CD14-positive monocyte (primary cell): Measurements from ENCODE around the gene ZNF275. TPM values are rescaled to one million over a fixed set of nuclear protein-coding genes. Genes with fewer than 3 reads are reported as not detected.

Experiments
- DNase-seq, 3 donors: peaks; one replicate each; pipeline ENCODE4 v3.0.0-alpha.2; 2011 to 2022
- H2AFZ ChIP-seq: 2 replicates; pipeline ENCODE4 v1.6.0; 2012; ENCODE audit warnings: mild to moderate bottlenecking, low read depth, low read length, inconsistent platforms; ENCODE audit not compliant: insufficient read depth, poor library complexity, severe bottlenecking
- H3K27ac ChIP-seq, 2 donors: 1 replicate in 1 of 2; 2 replicates in 1 of 2; pipeline ENCODE4 v1.5.1; 2012 to 2013; ENCODE audit warnings: low read length in 2 of 2, control low read depth in 1 of 2, inconsistent platforms in 1 of 2, low read depth in 1 of 2, mild to moderate bottlenecking in 1 of 2
- H3K27me3 ChIP-seq, 2 donors: one replicate each; pipeline versions ENCODE4 v1.6.0 to v1.6.1; 2011 to 2013; ENCODE audit warnings: low read length in 2 of 2; ENCODE audit not compliant: control insufficient read depth in 2 of 2, insufficient read depth in 2 of 2
- H3K36me3 ChIP-seq, 2 donors: replicated peaks in 1 of 2; 1 replicate in 1 of 2; 2 replicates in 1 of 2; pipeline versions ENCODE4 v1.5.1 to v1.6.1; 2012 to 2013; ENCODE audit warnings: low read length in 2 of 2, control low read depth in 1 of 2, inconsistent platforms in 1 of 2, mild to moderate bottlenecking in 1 of 2; ENCODE audit not compliant: insufficient read depth in 2 of 2, control insufficient read depth in 1 of 2
- H3K4me1 ChIP-seq, 2 donors: 1 replicate in 1 of 2; 2 replicates in 1 of 2; pipeline versions ENCODE4 v1.5.1 to v1.6.1; 2012 to 2013; ENCODE audit warnings: low read length in 2 of 2, control low read depth in 1 of 2, inconsistent platforms in 1 of 2, mild to moderate bottlenecking in 1 of 2, moderate library complexity in 1 of 2; ENCODE audit not compliant: insufficient read depth in 2 of 2, control insufficient read depth in 1 of 2
- H3K4me2 ChIP-seq: replicated peaks from 2 replicates; pipeline ENCODE3; 2012; ENCODE audit warnings: low read length, moderate library complexity, mild to moderate bottlenecking; ENCODE audit not compliant: poor library complexity, severe bottlenecking; ENCODE audit errors: extremely low read depth
- H3K4me3 ChIP-seq, 3 experiments: fragments of 200-600 bp in 1 of 3; sonication (generic) in 1 of 3; replicated peaks in 1 of 3; 1 replicate in 2 of 3; 2 replicates in 1 of 3; pipeline ENCODE4 v1.5.1; 2011 to 2013; ENCODE audit warnings: low read length in 3 of 3, mild to moderate bottlenecking in 3 of 3, control low read depth in 2 of 3, low read depth in 2 of 3, inconsistent platforms in 1 of 3, moderate library complexity in 1 of 3
- H3K79me2 ChIP-seq: 2 replicates; pipeline ENCODE4 v1.6.0; 2012; ENCODE audit warnings: mild to moderate bottlenecking, control low read depth, inconsistent platforms, low read length, moderate library complexity; ENCODE audit not compliant: insufficient read depth
- H3K9ac ChIP-seq: 2 replicates; pipeline ENCODE4 v1.6.0; 2017; ENCODE audit warnings: low read length, mild to moderate bottlenecking; ENCODE audit not compliant: insufficient read depth, poor library complexity, severe bottlenecking
- H3K9me3 ChIP-seq, 2 donors: replicated peaks in 1 of 2; 1 replicate in 1 of 2; 2 replicates in 1 of 2; pipeline versions ENCODE4 v1.5.1 to v1.6.1; 2012 to 2013; ENCODE audit warnings: low read length in 2 of 2, control low read depth in 1 of 2; ENCODE audit not compliant: control insufficient read depth in 1 of 2, insufficient read depth in 1 of 2
- H4K20me1 ChIP-seq: 2 replicates; pipeline ENCODE4 v1.6.0; 2012; ENCODE audit warnings: mild to moderate bottlenecking, low read length, control low read depth, moderate library complexity; ENCODE audit not compliant: insufficient read depth
- H3K27ac Mint-ChIP-seq, 7 donors: one replicate each; pipeline ENCODE4 v1.8.0; 2020; ENCODE audit warnings: mild to moderate bottlenecking in 7 of 7, mixed read lengths in 7 of 7, moderate library complexity in 6 of 7, inconsistent platforms in 2 of 7
- H3K27me3 Mint-ChIP-seq, 3 donors: one replicate each; pipeline ENCODE4 v1.8.0; 2021 to 2022; ENCODE audit warnings: low read depth in 3 of 3, mild to moderate bottlenecking in 3 of 3, mixed read lengths in 3 of 3, moderate library complexity in 3 of 3, inconsistent platforms in 1 of 3
- H3K36me3 Mint-ChIP-seq, 2 donors: one replicate each; pipeline ENCODE4 v1.8.0; 2020; ENCODE audit warnings: mixed read lengths in 2 of 2, inconsistent platforms in 1 of 2, mild to moderate bottlenecking in 1 of 2
- H3K4me1 Mint-ChIP-seq: one replicate; pipeline ENCODE4 v1.8.0; 2020; ENCODE audit warnings: mild to moderate bottlenecking, mixed read lengths
- H3K4me3 Mint-ChIP-seq, 2 donors: one replicate each; pipeline ENCODE4 v1.8.0; 2020; ENCODE audit warnings: mild to moderate bottlenecking in 2 of 2, mixed read lengths in 2 of 2, moderate library complexity in 1 of 2
- H3K9me3 Mint-ChIP-seq, 7 donors: one replicate each; pipeline ENCODE4 v1.8.0; 2020 to 2022; ENCODE audit warnings: mixed read lengths in 7 of 7, mild to moderate bottlenecking in 6 of 7, moderate library complexity in 6 of 7, inconsistent platforms in 2 of 7
- CTCF ChIP-seq: fragments of 200-600 bp; IDR thresholded peaks from one replicate; pipeline ENCODE4 v1.8.0; 2022; ENCODE audit warnings: antibody characterized with exemption, mild to moderate bottlenecking
- WGBS: methylation state at CpG from one replicate; pipeline ENCODE4 v1.1.5; 2013; ENCODE audit warnings: missing lambda C conversion rate; ENCODE audit not compliant: insufficient coverage; 5-methylcytosine and 5-hydroxymethylcytosine counted together
- intact Hi-C, 2 donors: fragments of 100-400 bp; cut with micrococcal nuclease; formaldehyde crosslinking; loops; one replicate each; pipeline versions ENCODE4 v1.15.0 to v1.15.1; 2023
- polyA plus RNA-seq, 3 donors: library from polyadenylated mRNA; depleted of rRNA in 1 of 3; unstranded in 2 of 3; stranded (reverse) in 1 of 3; fragments of 300-500 nt in 2 of 3; fragments of >200 nt in 1 of 3; fragmentation: Illumina TruSeq in 2 of 3; gene quantifications; 1 replicate in 2 of 3; 2 replicates in 1 of 3; pipeline ENCODE4 v1.2.3, GENCODE V29; 2012 to 2021

The ZNF275 gene
- polyA plus RNA-seq, 3 donors = 1.0 to 4.7 (median 2.1) TPM

GRCh38 chrX:153334654-153335295 is 822 bp downstream of the ZNF275 start:
- intact Hi-C loops = loop anchor here in 1 of 2 donors (10.0 kb wide), 1 partner anchor 260 kb away; the partner anchor contains the start of gene CCNQ
- Histone ChIP-seq H3K4me2 (peak overlapping the region; percentile 73), H2AFZ (peak overlapping the region; percentile 71)

More at GRCh38 chrX:153334654-153335295, 822 bp downstream of the ZNF275 start:
- Histone ChIP-seq H3K4me3 (peak overlapping the region; percentile 72 to 92 (median 76)), H3K9ac (peak overlapping the region; percentile 79), H3K36me3 (peaks cover 4 to 16% of the 10 kb centered on the region in 2 donors), H3K79me2 (peaks cover 12% of the 10 kb centered on the region), H4K20me1 (no peaks in the 10 kb centered on the region), H3K27me3 (no peaks in the 10 kb centered on the region), H3K4me1 (peaks cover 4 to 7% of the 10 kb centered on the region in 2 donors), H3K27ac (peak overlapping the region in 1 of 2 donors; percentile 74), H3K9me3 (no peaks in the 10 kb centered on the region)
- no CpG with 5 or more reads among the region's 16 CpGs for WGBS
- no peak for TF ChIP-seq CTCF
- Mint-ChIP-seq H3K4me1 (peaks cover 13% of the 10 kb centered on the region), H3K36me3 (peaks cover 16 to 22% of the 10 kb centered on the region in 2 donors), H3K27me3 (peaks cover 2 to 15% (median 4%) of the 10 kb centered on the region in 3 donors), H3K9me3 (peaks cover 0 to 12% (median 3%) of the 10 kb centered on the region in 7 donors), H3K4me3 (peak overlapping the region; percentile 86 to 87), H3K27ac (peak overlapping the region in 3 of 7 donors; percentile 63 to 89 (median 75))
- no peak for DNase-seq
